IMR-90 (cell line): ENCODE data around the gene PDCD2L. TPM values are rescaled to one million over a fixed set of nuclear protein-coding genes. Genes with fewer than 3 reads are reported as not detected.

Experiments
- ATAC-seq: fragments of 200-7000 bp; cut with Tn5 transposase; 2 replicates; pipeline ENCODE4 v1.9.1; 2020; ENCODE audit warnings: low read depth, mild to moderate bottlenecking, moderate library complexity
- BruUV-seq: library from RNA; stranded (reverse); fragments of 400-500 nt; replicated peaks from 2 replicates; lab custom pipeline; 2021; lab: Mats Ljungman, UMichigan
- CTCF ChIA-PET: fragments of 300-600 bp; formaldehyde crosslinking; extraction: SDS; loops from one replicate; lab custom pipeline; 2021; ENCODE audit warnings: antibody characterized with exemption; lab: Yijun Ruan, JAX
- POLR2A ChIA-PET: fragments of 300-600 bp; sonication (Branson Sonifier 250); formaldehyde crosslinking; loops from one replicate; lab custom pipeline; 2022; ENCODE audit warnings: antibody characterized with exemption; ENCODE audit not compliant: unreplicated experiment; lab: Charles Lee
- DNase-seq: peaks from one replicate; pipeline ENCODE4 v3.0.0; 2013
- H2AFZ ChIP-seq: replicated peaks from 2 replicates; pipeline ENCODE3; 2013; ENCODE audit warnings: low read length, mild to moderate bottlenecking; ENCODE audit not compliant: poor library complexity
- H2AK5ac ChIP-seq: 2 replicates; pipeline ENCODE4 v1.6.1; 2013; ENCODE audit warnings: low read depth, low read length, inconsistent platforms
- H2AK9ac ChIP-seq: replicated peaks from 2 replicates; pipeline ENCODE3; 2013; ENCODE audit warnings: mild to moderate bottlenecking, low read depth, low read length, moderate library complexity; ENCODE audit not compliant: poor library complexity
- H2BK120ac ChIP-seq: 2 replicates; pipeline ENCODE4 v1.6.1; 2013; ENCODE audit warnings: low read depth, low read length, inconsistent platforms
- H2BK15ac ChIP-seq: 3 replicates; pipeline ENCODE4 v1.6.1; 2013; ENCODE audit warnings: low read depth, low read length, inconsistent platforms
- H2BK20ac ChIP-seq: 2 replicates; pipeline ENCODE4 v1.6.1; 2013; ENCODE audit warnings: low read depth, mild to moderate bottlenecking, inconsistent platforms, low read length, moderate library complexity
- H2BK5ac ChIP-seq: 2 replicates; pipeline ENCODE4 v1.6.1; 2013; ENCODE audit warnings: mild to moderate bottlenecking, low read depth, low read length, inconsistent platforms; ENCODE audit not compliant: poor library complexity, severe bottlenecking
- H3K14ac ChIP-seq: replicated peaks from 2 replicates; pipeline ENCODE4 v1.6.1; 2013; ENCODE audit warnings: low read depth, low read length, inconsistent platforms
- H3K18ac ChIP-seq: 2 replicates; pipeline ENCODE4 v1.6.1; 2013; ENCODE audit warnings: low read depth, low read length, control low read depth
- H3K23ac ChIP-seq: 2 replicates; pipeline ENCODE4 v1.6.1; 2013; ENCODE audit warnings: low read depth, low read length, inconsistent platforms
- H3K27ac ChIP-seq: 2 replicates; pipeline ENCODE4 v1.5.1; 2013; ENCODE audit warnings: mild to moderate bottlenecking, control low read depth, low read length; ENCODE audit not compliant: insufficient read depth
- H3K27me3 ChIP-seq: 2 replicates; pipeline ENCODE4 v1.6.1; 2013; ENCODE audit warnings: low read length; ENCODE audit not compliant: control insufficient read depth, insufficient read depth
- H3K36me3 ChIP-seq: 2 replicates; pipeline ENCODE4 v1.6.1; 2013; ENCODE audit warnings: low read length, mixed read lengths; ENCODE audit not compliant: control insufficient read depth, insufficient read depth
- H3K4ac ChIP-seq: 2 replicates; pipeline ENCODE4 v1.6.1; 2013; ENCODE audit warnings: low read depth, low read length, inconsistent platforms
- H3K4me1 ChIP-seq: 2 replicates; pipeline ENCODE4 v1.6.1; 2013; ENCODE audit warnings: low read length, mixed read lengths; ENCODE audit not compliant: control insufficient read depth, insufficient read depth
- H3K4me2 ChIP-seq: 2 replicates; pipeline ENCODE4 v1.6.1; 2013; ENCODE audit warnings: low read depth, mild to moderate bottlenecking, control low read depth, low read length, moderate library complexity
- H3K4me3 ChIP-seq: 2 replicates; pipeline ENCODE4 v1.5.1; 2013; ENCODE audit warnings: low read depth, mild to moderate bottlenecking, control low read depth, low read length, moderate library complexity; ENCODE audit not compliant: insufficient read depth
- H3K56ac ChIP-seq: 2 replicates; pipeline ENCODE4 v1.6.1; 2013; ENCODE audit warnings: low read length, inconsistent platforms; ENCODE audit not compliant: insufficient read depth; ENCODE audit errors: extremely low read depth
- H3K79me1 ChIP-seq, 2 experiments: 2 replicates each; pipeline ENCODE4 v1.6.1; 2013; ENCODE audit warnings: low read length in 2 of 2, inconsistent platforms in 1 of 2, low read depth in 1 of 2
- H3K9ac ChIP-seq: 2 replicates; pipeline ENCODE4 v1.6.1; 2013; ENCODE audit warnings: low read depth, low read length, control low read depth
- H3K9me1 ChIP-seq: 2 replicates; pipeline ENCODE4 v1.6.1; 2013; ENCODE audit warnings: low read length, inconsistent platforms; ENCODE audit not compliant: insufficient read depth
- H3K9me3 ChIP-seq: 2 replicates; pipeline ENCODE4 v1.6.1; 2013; ENCODE audit warnings: low read length; ENCODE audit not compliant: control insufficient read depth, insufficient read depth
- H4K20me1 ChIP-seq: 2 replicates; pipeline ENCODE4 v1.6.1; 2013; ENCODE audit warnings: low read length, inconsistent platforms; ENCODE audit not compliant: insufficient read depth
- H4K5ac ChIP-seq: 2 replicates; pipeline ENCODE4 v1.6.1; 2013; ENCODE audit warnings: mild to moderate bottlenecking, low read depth, low read length, control low read depth
- H4K8ac ChIP-seq, 2 experiments: 2 replicates each; pipeline ENCODE4 v1.6.1; 2013; ENCODE audit warnings: low read depth in 2 of 2, low read length in 2 of 2, control low read depth in 1 of 2, inconsistent platforms in 1 of 2
- H4K91ac ChIP-seq: 2 replicates; pipeline ENCODE4 v1.6.1; 2013; ENCODE audit warnings: low read depth, low read length, inconsistent platforms; ENCODE audit not compliant: insufficient read depth
- BHLHE40 ChIP-seq: fragments of 150-350 bp; IDR thresholded peaks from 2 replicates; pipeline ENCODE4 v1.6.1; 2016; ENCODE audit warnings: mild to moderate bottlenecking, low read depth, low read length
- MAFK ChIP-seq: IDR thresholded peaks from 2 replicates; pipeline ENCODE4 v1.6.1; 2012; ENCODE audit warnings: low read depth, low read length, improper control_type of control experiment
- MAZ ChIP-seq: IDR thresholded peaks from 2 replicates; pipeline ENCODE4 v1.6.1; 2012; ENCODE audit warnings: low read depth, mild to moderate bottlenecking, low read length, improper control_type of control experiment, moderate library complexity, borderline replicate concordance
- NFE2L2 ChIP-seq: fragments of 150-350 bp; IDR thresholded peaks from 2 replicates; pipeline ENCODE4 v1.6.1; 2016; ENCODE audit warnings: low read depth, mild to moderate bottlenecking, low read length
- POLR2A ChIP-seq: IDR thresholded peaks from 2 replicates; pipeline ENCODE4 v1.6.1; 2012; ENCODE audit warnings: mild to moderate bottlenecking, low read depth, low read length
- RCOR1 ChIP-seq: IDR thresholded peaks from 2 replicates; pipeline ENCODE4 v1.6.1; 2012; ENCODE audit warnings: mild to moderate bottlenecking, low read length, improper control_type of control experiment; ENCODE audit not compliant: insufficient replicate concordance
- SMC3 ChIP-seq: fragments of 150-350 bp; IDR thresholded peaks from 2 replicates; pipeline ENCODE4 v1.6.1; 2016; ENCODE audit warnings: low read depth, mild to moderate bottlenecking, antibody characterized with exemption, low read length, moderate library complexity
- USF2 ChIP-seq: fragments of 150-350 bp; IDR thresholded peaks from 2 replicates; pipeline ENCODE4 v1.6.1; 2017; ENCODE audit warnings: mild to moderate bottlenecking, antibody characterized with exemption, low read length, low read depth
- WGBS, 2 experiments: methylation state at CpG; one replicate each; pipeline versions ENCODE4 v1.1.5 to v1.1.7; 2013; ENCODE audit warnings: missing lambda C conversion rate in 2 of 2; ENCODE audit not compliant: insufficient read length in 1 of 2; ENCODE audit errors: extremely low coverage in 2 of 2; 5-methylcytosine and 5-hydroxymethylcytosine counted together
- dilution Hi-C: fragments of 300-500 bp; cut with HindIII; formaldehyde crosslinking; loops from one replicate; pipeline ENCODE4 v1.14.3; 2018; ENCODE audit warnings: low sequenced_read_pairs; ENCODE audit not compliant: unreplicated experiment
- in situ Hi-C: fragments of 300-500 bp; cut with MboI; formaldehyde crosslinking; loops from 3 replicates; pipeline ENCODE4 v1.14.3; 2019; ENCODE audit warnings: low sequenced_read_pairs, inconsistent platforms, mixed read lengths
- intact Hi-C: fragments of 100-400 bp; cut with micrococcal nuclease; formaldehyde crosslinking; loops from 2 replicates; pipeline ENCODE4 v1.10.0; 2022
- polyA plus RNA-seq, 3 experiments: library from polyadenylated mRNA; depleted of rRNA; stranded (reverse); fragments of >200 nt; gene quantifications; 2 replicates each; pipeline ENCODE4 v1.2.3, GENCODE V29; 2012; ENCODE audit warnings: low replicate concordance in 1 of 3
- total RNA-seq: library from RNA; depleted of rRNA; stranded (reverse); fragments of >200 nt; gene quantifications from 2 replicates; pipeline ENCODE4 v1.2.3, GENCODE V29; 2012
- TF ChIP-seq, protein P1 (sequence below): conservative IDR thresholded peaks from 2 replicates; pipeline ENCODE4 v1.5.1; 2012; ENCODE audit warnings: mild to moderate bottlenecking, low read depth, low read length, improper control_type of control experiment

PDCD2L gene
- total and polyA plus RNA-seq, 2 of the 4 experiments (the other 2 are of a cell fraction) = 10.6 to 13.0 TPM

GRCh38 chr19:34363094-34363493, 41.1 kb upstream of the PDCD2L start:
- CTCF ChIA-PET = interaction anchor here (0.6 kb wide), 1 partner anchor 92 kb away, joined by 3 read pairs; no protein-coding TSS in a partner anchor

More at GRCh38 chr19:34363094-34363493, 41.1 kb upstream of the PDCD2L start:
- H3K27me3 ChIP-seq = no peaks in the 10 kb centered on the region
- no peak overlapping the region for H4K8ac ChIP-seq
- no peak overlapping the region for H3K4me2 ChIP-seq
- dilution Hi-C loops (no loop called here), in situ Hi-C loops (no loop called here), intact Hi-C loops (no loop called here)
- H4K20me1 ChIP-seq = peaks cover 24% of the 10 kb centered on the region
- no peak overlapping the region for H3K56ac ChIP-seq
- no peak overlapping the region for H2BK5ac ChIP-seq
- no peak overlapping the region for H2AFZ ChIP-seq
- ATAC-seq = no peak
- H3K4ac ChIP-seq = no peak overlapping the region
- peaks cover 11% of the 10 kb centered on the region for H3K36me3 ChIP-seq
- TF ChIP-seq NFE2L2 (no peak), SMC3 (no peak), MAZ (no peak), POLR2A (no peak), RCOR1 (no peak), BHLHE40 (no peak), USF2 (no peak), MAFK (no peak)
- TF ChIP-seq, protein P1, sequence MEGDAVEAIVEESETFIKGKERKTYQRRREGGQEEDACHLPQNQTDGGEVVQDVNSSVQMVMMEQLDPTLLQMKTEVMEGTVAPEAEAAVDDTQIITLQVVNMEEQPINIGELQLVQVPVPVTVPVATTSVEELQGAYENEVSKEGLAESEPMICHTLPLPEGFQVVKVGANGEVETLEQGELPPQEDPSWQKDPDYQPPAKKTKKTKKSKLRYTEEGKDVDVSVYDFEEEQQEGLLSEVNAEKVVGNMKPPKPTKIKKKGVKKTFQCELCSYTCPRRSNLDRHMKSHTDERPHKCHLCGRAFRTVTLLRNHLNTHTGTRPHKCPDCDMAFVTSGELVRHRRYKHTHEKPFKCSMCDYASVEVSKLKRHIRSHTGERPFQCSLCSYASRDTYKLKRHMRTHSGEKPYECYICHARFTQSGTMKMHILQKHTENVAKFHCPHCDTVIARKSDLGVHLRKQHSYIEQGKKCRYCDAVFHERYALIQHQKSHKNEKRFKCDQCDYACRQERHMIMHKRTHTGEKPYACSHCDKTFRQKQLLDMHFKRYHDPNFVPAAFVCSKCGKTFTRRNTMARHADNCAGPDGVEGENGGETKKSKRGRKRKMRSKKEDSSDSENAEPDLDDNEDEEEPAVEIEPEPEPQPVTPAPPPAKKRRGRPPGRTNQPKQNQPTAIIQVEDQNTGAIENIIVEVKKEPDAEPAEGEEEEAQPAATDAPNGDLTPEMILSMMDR = no peak
- no peak overlapping the region for H3K14ac ChIP-seq
- H2BK20ac ChIP-seq = no peak overlapping the region
- no TSS peak for BruUV-seq
- WGBS, 2 experiments = no CpG with 5 or more reads among the region's 4 CpGs
- H3K18ac ChIP-seq = no peak overlapping the region
- no peak overlapping the region for H2BK120ac ChIP-seq
- peaks cover 16 to 38% of the 10 kb centered on the region in 2 experiments for H3K79me1 ChIP-seq
- H3K4me3 ChIP-seq = no peak overlapping the region
- no peak overlapping the region for H3K9ac ChIP-seq
- no peak for DNase-seq
- no peak overlapping the region for H2BK15ac ChIP-seq
- peaks cover 35% of the 10 kb centered on the region for H3K9me1 ChIP-seq
- POLR2A ChIA-PET = no interaction called here
- H3K4me1 ChIP-seq = peaks cover 25% of the 10 kb centered on the region
- no peak overlapping the region for H3K27ac ChIP-seq
- H2AK5ac ChIP-seq = no peak overlapping the region
- no peaks in the 10 kb centered on the region for H3K9me3 ChIP-seq
- no peak overlapping the region for H2AK9ac ChIP-seq
- H3K23ac ChIP-seq = no peak overlapping the region
- H4K5ac ChIP-seq = no peak overlapping the region
- H4K91ac ChIP-seq = no peak overlapping the region
